Neural cell (in vitro differentiated cells): ENCODE data around the gene SNRPD1. TPM values are rescaled to one million over a fixed set of nuclear protein-coding genes. Genes with fewer than 3 reads are reported as not detected.

Experiments used
- H2AFZ ChIP-seq: fragments of 200-600, 300-800 bp; sonication (generic), shearing (Covaris generic); 2 replicates; pipeline ENCODE4 v1.6.0; 2014; ENCODE audit warnings: low read depth, mild to moderate bottlenecking, antibody characterized with exemption, low read length, moderate library complexity
- H3F3A ChIP-seq: fragments of 200-600 bp; shearing (Covaris generic); 2 replicates; pipeline ENCODE4 v1.6.1; 2016; ENCODE audit warnings: mild to moderate bottlenecking, moderate library complexity, mixed read lengths, antibody characterized with exemption, low read length; ENCODE audit not compliant: insufficient read depth, poor library complexity, severe bottlenecking
- H3K27ac ChIP-seq: fragments of 200-600, 300-800 bp; sonication (generic), shearing (Covaris generic); 2 replicates; pipeline ENCODE4 v1.5.1; 2014; ENCODE audit warnings: mild to moderate bottlenecking, low read length, moderate library complexity
- H3K27me3 ChIP-seq: fragments of 300-800, 200-600 bp; sonication (generic), shearing (Covaris generic); 2 replicates; pipeline ENCODE4 v1.6.0; 2014; ENCODE audit warnings: mild to moderate bottlenecking, low read depth, low read length, moderate library complexity; ENCODE audit not compliant: insufficient read depth
- H3K36me3 ChIP-seq: fragments of 300-800, 200-600 bp; sonication (generic), shearing (Covaris generic); 2 replicates; pipeline ENCODE4 v1.5.1; 2014; ENCODE audit warnings: mild to moderate bottlenecking, antibody characterized with exemption, low read length, moderate library complexity; ENCODE audit not compliant: insufficient read depth
- H3K4me2 ChIP-seq: fragments of 300-800, 200-600 bp; sonication (generic), shearing (Covaris generic); 2 replicates; pipeline ENCODE4 v1.6.0; 2014; ENCODE audit warnings: mild to moderate bottlenecking, low read length
- H3K4me3 ChIP-seq: fragments of 300-800, 200-600 bp; sonication (generic), shearing (Covaris generic); 2 replicates; pipeline ENCODE4 v1.5.1; 2014; ENCODE audit warnings: mild to moderate bottlenecking, low read length, moderate library complexity
- H3K79me2 ChIP-seq: fragments of 200-600 bp; shearing (Covaris generic); replicated peaks from 2 replicates; pipeline ENCODE4 v1.6.0; 2014; ENCODE audit warnings: mild to moderate bottlenecking, low read length, moderate library complexity; ENCODE audit not compliant: insufficient read depth
- H3K9ac ChIP-seq: fragments of 300-800, 200-600 bp; sonication (generic), shearing (Covaris generic); 2 replicates; pipeline ENCODE4 v1.6.1; 2016; ENCODE audit warnings: mild to moderate bottlenecking, low read length, mixed read lengths
- H3K9me2 ChIP-seq: fragments of 200-600 bp; shearing (Covaris generic); 2 replicates; pipeline ENCODE4 v1.6.1; 2016; ENCODE audit warnings: mild to moderate bottlenecking, low read length, mixed read lengths; ENCODE audit not compliant: insufficient read depth
- H3K9me3 ChIP-seq: fragments of 200-600, 300-800 bp; sonication (generic), shearing (Covaris generic); 2 replicates; pipeline ENCODE4 v1.6.1; 2016; ENCODE audit warnings: mild to moderate bottlenecking, mixed run types, low read length, moderate library complexity, mixed read lengths
- H4K20me1 ChIP-seq: fragments of 200-600 bp; shearing (Covaris generic); 2 replicates; pipeline ENCODE4 v1.6.1; 2016; ENCODE audit warnings: mild to moderate bottlenecking, mixed run types; ENCODE audit not compliant: insufficient read depth
- CTCF ChIP-seq: fragments of 450-650 bp; IDR thresholded peaks from 2 replicates; pipeline ENCODE4 v1.5.1; 2014; ENCODE audit warnings: antibody characterized with exemption, mild to moderate bottlenecking, moderate library complexity; ENCODE audit not compliant: poor library complexity, severe bottlenecking
- EP300 ChIP-seq: fragments of 450-650 bp; conservative IDR thresholded peaks from 2 replicates; pipeline ENCODE4 v1.6.1; 2014; ENCODE audit warnings: antibody characterized with exemption, mild to moderate bottlenecking, moderate library complexity; ENCODE audit not compliant: poor library complexity, severe bottlenecking
- EZH2 ChIP-seq: fragments of 200-600, 300-800 bp; shearing (Covaris generic), sonication (generic); IDR thresholded peaks from 2 replicates; pipeline ENCODE4 v1.6.1; 2014; ENCODE audit warnings: antibody characterized with exemption, low read length, borderline replicate concordance, mild to moderate bottlenecking; ENCODE audit not compliant: insufficient read depth, poor library complexity, severe bottlenecking
- MXI1 ChIP-seq: fragments of 450-650 bp; conservative IDR thresholded peaks from 2 replicates; pipeline ENCODE4 v1.6.1; 2014; ENCODE audit warnings: antibody characterized with exemption, mild to moderate bottlenecking; ENCODE audit not compliant: poor library complexity, severe bottlenecking
- POLR2AphosphoS5 ChIP-seq: IDR thresholded peaks from 2 replicates; pipeline ENCODE4 v1.6.1; 2012
- RAD21 ChIP-seq: fragments of 450-650 bp; conservative IDR thresholded peaks from 2 replicates; pipeline ENCODE4 v1.6.1; 2014; ENCODE audit warnings: antibody characterized with exemption, mild to moderate bottlenecking, moderate library complexity
- REST ChIP-seq: IDR thresholded peaks from 2 replicates; pipeline ENCODE4 v1.6.1; 2012; ENCODE audit warnings: borderline replicate concordance
- SMC3 ChIP-seq: fragments of 450-650 bp; conservative IDR thresholded peaks from 2 replicates; pipeline ENCODE4 v1.6.1; 2014; ENCODE audit warnings: antibody characterized with exemption, mild to moderate bottlenecking, moderate library complexity; ENCODE audit not compliant: poor library complexity
- TAF1 ChIP-seq: IDR thresholded peaks from 2 replicates; pipeline ENCODE4 v1.6.1; 2012; ENCODE audit warnings: low read depth
- polyA minus RNA-seq: library from RNA; depleted of rRNA, polyadenylated mRNA; stranded (reverse); fragments of >200 nt; gene quantifications from 2 replicates; pipeline ENCODE4 v1.2.3, GENCODE V29; 2014
- polyA plus RNA-seq: library from polyadenylated mRNA; depleted of rRNA; stranded (reverse); fragments of >200 nt; gene quantifications from 2 replicates; pipeline ENCODE4 v1.2.3, GENCODE V29; 2014

Gene SNRPD1
- polyA plus RNA-seq (51.1 and 68.2 TPM in 2 replicates), polyA minus RNA-seq (20.9 and 36.1 TPM in 2 replicates)

GRCh38 chr18:21612125-21613039 is at the start of gene SNRPD1:
SNRPD1 (plus strand) TSS chr18:21612314; CDS start chr18:21612430, 116 bp downstream.
- Histone ChIP-seq H4K20me1 (no peaks in the 10 kb centered on the region), H3K27ac (peak within 1 kb of the TSS; percentile 88), H3K9ac (peak within 1 kb of the TSS; percentile 92), H3K9me2 (no peaks in the 10 kb centered on the region), H3F3A (no peaks in the 10 kb centered on the region), H3K9me3 (no peaks in the 10 kb centered on the region), H3K4me3 (peak within 1 kb of the TSS; percentile 95), H3K36me3 (no peaks in the 10 kb centered on the region), H3K79me2 (peaks cover 44% of the 10 kb centered on the region), H3K27me3 (no peaks in the 10 kb centered on the region), H2AFZ (peak within 1 kb of the TSS; percentile 93), H3K4me2 (peak within 1 kb of the TSS; percentile 96)
- TF ChIP-seq REST, result peak; percentile 82
- no peak for TF ChIP-seq EZH2
- TF ChIP-seq SMC3, result peak; percentile 62
- TF ChIP-seq MXI1, result peak; percentile 99
- TF ChIP-seq EP300, result peak; percentile 54
- TF ChIP-seq TAF1, result peak; percentile 77
- peak; percentile 91 for TF ChIP-seq POLR2AphosphoS5
- TF ChIP-seq CTCF, result peak; percentile 98
- peak; percentile 53 for TF ChIP-seq RAD21

GRCh38 chr18:21571772-21572171 is 40.3 kb upstream of the SNRPD1 start:
- no peak overlapping the region for H3K4me2 ChIP-seq
- H3K27ac ChIP-seq, result no peak overlapping the region
- H3K36me3 ChIP-seq, result peaks cover 9% of the 10 kb centered on the region
- H3K9me3 ChIP-seq, result no peaks in the 10 kb centered on the region
- H3K79me2 ChIP-seq, result no peaks in the 10 kb centered on the region
- no peak overlapping the region for H2AFZ ChIP-seq
- no peaks in the 10 kb centered on the region for H3K9me2 ChIP-seq
- no peaks in the 10 kb centered on the region for H4K20me1 ChIP-seq
- no peaks in the 10 kb centered on the region for H3F3A ChIP-seq
- H3K27me3 ChIP-seq, result no peaks in the 10 kb centered on the region
- TF ChIP-seq EP300 (no peak), EZH2 (no peak)
- H3K4me3 ChIP-seq, result no peak overlapping the region
- H3K9ac ChIP-seq, result no peak overlapping the region
